GM18499 (cell line): Measurements from ENCODE around the gene RAMP3.
"Not testable (repeated sequence)": the region's sequence is repeated elsewhere in the genome, so short reads cannot be mapped to it uniquely, and the experiment has no call there.

Source experiments
- ATAC-seq: cut with Tn5 transposase; IDR thresholded peaks from one replicate; pipeline ENCODE4 v1.9.1; 2021; ENCODE audit warnings: moderate number of reproducible peaks; ENCODE audit not compliant: insufficient read depth, unreplicated experiment

Gene RAMP3

GRCh38 chr7:45155357-45155900 is 2.2 kb upstream of the RAMP3 start:
- ATAC-seq = no peak

GRCh38 chr7:45155941-45156340 is 1.6 kb upstream of the RAMP3 start:
- ATAC-seq = no peak

GRCh38 chr7:45156516-45157272 is 897 bp upstream of the RAMP3 start:
- no peak for ATAC-seq

DNA sequence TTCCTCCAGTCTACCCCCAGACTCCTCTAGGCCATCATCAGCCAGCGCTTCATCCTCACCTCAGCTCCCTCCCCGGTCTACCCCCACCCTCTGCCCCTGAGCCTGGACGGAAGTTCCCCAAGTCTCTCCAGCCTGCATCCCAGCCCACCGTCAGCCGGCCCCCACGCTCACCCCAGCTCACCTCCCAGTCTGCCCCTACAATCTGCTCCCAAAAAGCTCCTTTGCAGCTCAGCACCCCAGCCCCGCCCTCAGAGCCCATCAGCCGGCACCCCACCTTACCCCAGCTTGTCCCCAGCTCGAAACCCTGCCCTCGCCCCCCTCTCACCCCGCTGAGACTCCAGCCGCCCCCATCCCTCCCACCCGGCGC is 322 bp upstream of the RAMP3 start:
- no peak for ATAC-seq

DNA sequence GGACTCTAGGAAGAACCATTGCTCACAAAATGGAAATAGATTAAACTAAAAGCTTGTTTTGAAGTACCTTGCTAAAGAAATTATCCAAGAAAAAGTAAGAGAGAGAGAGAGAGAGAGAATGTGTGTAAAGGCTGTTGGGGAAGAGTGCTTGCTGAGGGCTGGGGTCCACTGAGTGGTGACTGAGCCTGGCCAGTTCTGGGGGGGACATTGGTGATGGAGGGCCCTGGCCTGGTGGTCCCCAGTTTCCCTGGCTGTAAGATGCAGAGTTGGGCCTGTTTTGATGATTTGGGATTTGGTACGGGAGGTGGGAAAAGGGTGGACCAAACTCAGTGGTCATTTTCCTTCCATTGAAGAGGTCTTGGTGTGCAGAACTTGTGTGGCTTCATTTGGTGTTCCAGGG is 880 bp downstream of the RAMP3 start:
- ATAC-seq = no peak

DNA sequence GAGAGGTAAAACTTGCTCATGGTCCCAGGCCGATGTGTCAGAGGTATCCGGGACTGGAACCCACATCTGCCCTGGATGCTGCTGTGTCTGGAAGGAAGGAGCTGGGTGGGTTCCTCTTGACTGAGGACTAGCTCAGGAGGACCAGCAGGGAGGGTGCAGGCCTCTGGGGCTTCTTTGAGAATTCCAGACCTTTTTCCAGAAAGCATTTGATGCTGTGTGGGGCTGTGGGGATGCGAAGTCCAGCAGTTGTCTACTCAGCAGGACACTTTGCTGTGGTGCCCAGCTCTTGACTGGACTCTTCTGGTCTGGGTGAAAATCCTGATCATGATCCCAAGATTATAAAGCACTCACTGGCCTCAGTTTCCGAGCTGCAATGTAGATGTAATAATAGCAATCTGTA is 1.7 kb downstream of the RAMP3 start:
- no peak for ATAC-seq

DNA sequence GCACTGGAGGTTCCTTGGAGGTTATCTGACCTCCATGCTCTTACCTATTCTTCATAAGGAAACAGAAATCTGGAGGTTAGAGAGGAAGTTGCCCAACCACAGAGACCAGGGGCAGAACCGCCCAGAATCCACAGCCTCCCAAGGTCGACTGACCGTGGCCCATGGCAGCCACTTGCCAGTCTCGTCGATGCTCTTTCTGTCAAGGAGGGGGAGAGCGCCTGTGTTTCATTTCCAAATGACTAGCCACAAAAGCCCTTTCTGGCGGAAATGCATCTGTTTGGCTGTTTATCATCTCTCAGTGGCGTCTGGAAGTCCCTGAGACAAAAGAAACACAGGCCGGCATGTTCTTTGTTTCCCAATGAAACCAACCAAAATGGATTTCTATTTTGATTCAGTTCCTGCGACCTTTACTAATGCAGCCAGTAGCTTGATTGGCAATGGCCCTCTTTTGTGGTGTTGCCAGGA is 2.9 kb downstream of the RAMP3 start:
- ATAC-seq = no peak

DNA sequence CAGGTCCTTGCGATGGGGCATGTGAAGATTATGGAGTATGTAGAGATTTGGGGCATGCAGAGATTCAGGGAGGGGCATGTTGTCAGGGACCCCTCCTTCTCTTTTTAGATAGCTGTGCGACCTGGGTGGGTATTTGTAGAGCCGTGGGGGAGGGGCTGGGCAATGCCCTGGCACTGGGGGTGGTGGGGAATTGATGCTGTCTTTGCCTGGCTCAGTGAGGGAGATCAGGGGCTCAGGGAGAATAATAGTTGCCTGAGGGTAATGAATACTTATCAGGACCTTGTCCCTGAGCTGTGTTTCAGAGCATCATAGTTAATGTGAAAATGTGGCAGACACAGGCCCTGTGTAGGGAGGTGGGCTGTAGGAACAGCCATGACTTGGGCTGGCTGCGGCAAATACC is 3.5 kb downstream of the RAMP3 start:
- no peak for ATAC-seq

- ATAC-seq = no peak
Measured at GRCh38 chr7:45161842-45162241, 4.3 kb downstream of the RAMP3 start.

GRCh38 chr7:45162311-45162845 is 4.8 kb downstream of the RAMP3 start:
- no peak for ATAC-seq

DNA sequence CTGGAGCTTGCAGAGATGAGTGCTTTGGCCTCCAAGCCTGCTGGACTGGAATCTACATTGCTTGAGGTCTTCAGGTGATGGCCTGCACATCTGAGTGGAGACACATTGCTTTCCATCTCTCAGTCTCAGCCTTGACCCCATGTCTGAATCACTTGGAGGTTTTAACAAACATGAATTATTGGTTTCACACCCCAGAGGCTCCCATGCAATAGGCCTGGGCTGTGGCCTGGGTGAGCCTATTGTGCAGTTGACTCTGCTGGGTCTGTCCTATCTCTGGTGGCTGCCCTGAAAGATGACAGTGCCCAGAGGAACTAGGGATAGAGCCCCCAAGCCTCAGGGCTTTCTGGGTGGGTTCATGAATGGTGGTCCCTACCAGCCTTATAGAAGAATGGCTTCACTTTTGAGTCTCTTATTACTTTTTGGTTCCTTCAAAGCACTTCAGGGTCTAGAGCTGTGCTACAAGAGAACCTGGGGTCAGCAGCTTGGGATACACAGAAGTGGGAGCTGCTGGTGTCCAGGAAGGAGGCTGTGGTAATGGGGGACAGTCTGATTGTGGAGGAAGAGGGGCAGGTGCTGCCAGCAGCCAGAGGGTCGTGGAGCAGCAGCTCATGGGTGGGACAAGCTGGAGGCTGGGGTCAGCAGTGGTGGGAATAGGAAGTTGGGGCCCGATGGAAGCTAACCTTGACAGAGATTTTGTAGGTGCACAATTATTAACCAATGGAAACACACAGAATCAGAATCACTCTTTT is 5.5 kb downstream of the RAMP3 start:
- ATAC-seq = no peak

- no peak for ATAC-seq
Measured at GRCh38 chr7:45163692-45164052, 6.1 kb downstream of the RAMP3 start.

- not testable (repeated sequence) for ATAC-seq
Measured at GRCh38 chr7:45164271-45164670, 6.7 kb downstream of the RAMP3 start.

GRCh38 chr7:45165857-45166256 is 8.3 kb downstream of the RAMP3 start:
- ATAC-seq = no peak

DNA sequence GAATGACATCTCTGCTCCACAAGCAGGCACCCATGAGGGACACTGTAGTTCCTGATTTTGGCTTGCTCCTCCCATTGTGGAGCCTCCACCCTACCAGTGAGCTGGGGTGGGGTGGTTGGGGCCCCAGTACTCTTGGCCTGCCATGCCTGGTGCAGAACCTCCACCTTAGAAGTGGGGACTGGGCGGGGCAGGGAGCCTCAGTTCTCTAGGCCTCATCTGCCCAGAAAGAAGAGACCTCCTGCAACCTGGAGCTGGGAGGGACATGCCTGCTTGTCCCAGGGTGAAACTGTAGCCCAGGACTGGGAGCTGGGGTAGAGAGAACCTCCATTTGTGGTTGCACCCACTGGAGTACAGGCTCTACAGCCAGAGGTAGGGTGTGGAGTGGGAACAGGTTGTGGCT is 14.4 kb downstream of the RAMP3 start:
- no peak for ATAC-seq

GRCh38 chr7:45173596-45174327 is 16.2 kb downstream of the RAMP3 start:
- ATAC-seq = no peak

GRCh38 chr7:45174328-45174610 is 16.7 kb downstream of the RAMP3 start:
- no peak for ATAC-seq

DNA sequence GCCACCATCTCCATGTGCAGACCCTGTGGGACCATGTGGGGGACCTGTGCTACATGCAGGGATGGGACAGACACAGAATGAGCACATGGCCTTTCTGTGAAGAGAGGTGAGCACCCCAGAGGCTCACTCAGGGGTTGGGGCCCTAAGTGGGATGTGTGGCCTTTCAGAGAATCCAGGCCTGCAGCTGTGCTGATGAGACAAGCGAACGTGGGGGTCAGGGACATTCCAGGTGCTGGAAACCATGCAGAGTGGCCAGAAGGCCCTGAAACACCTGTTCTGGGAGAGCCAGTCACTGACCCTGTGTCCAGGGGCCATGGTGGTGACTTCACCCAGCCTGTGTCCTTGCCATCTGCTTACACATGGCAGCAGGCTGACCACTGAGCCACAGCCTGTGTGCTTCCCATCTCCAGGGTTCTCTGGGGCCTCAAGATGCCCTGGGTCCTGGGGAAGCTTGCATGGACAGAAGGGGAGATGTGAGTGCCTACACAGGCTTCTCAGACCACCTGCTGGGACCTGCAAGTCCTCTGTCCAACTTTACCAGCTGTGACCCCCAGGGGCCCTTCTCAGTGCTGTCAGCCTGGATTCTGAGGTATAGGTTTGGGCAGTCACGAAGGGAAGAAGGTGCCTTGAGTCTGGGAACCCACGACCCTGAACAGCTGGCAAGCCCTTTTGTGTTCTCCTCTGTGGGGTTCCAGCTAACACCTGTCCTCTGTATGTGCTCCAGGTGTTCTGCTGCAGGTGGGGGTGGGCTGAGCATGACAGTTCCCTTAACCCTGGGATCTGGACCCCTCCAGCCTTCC is 17.6 kb downstream of the RAMP3 start:
- ATAC-seq = no peak

GRCh38 chr7:45176091-45176490 is 18.5 kb downstream of the RAMP3 start:
- ATAC-seq = no peak
